ES-I3 (cell line): ENCODE data around the gene PRTN3.
A peak's percentile ranks its signal among the peaks of the same experiment; 100 is the strongest.

ENCODE experiments used
- H3K36me3 ChIP-seq: 2 replicates; pipeline ENCODE4 v1.6.1; 2013; ENCODE audit warnings: mild to moderate bottlenecking, low read length, control low read depth, moderate library complexity; ENCODE audit not compliant: insufficient read depth
- H3K4me1 ChIP-seq: 2 replicates; pipeline ENCODE4 v1.6.1; 2013; ENCODE audit warnings: mild to moderate bottlenecking, control low read depth, low read length; ENCODE audit not compliant: insufficient read depth
- H3K9ac ChIP-seq: 2 replicates; pipeline ENCODE4 v1.6.1; 2013; ENCODE audit warnings: low read depth, mild to moderate bottlenecking, low read length, moderate library complexity
- H3K9me3 ChIP-seq: 2 replicates; pipeline ENCODE4 v1.6.1; 2013; ENCODE audit warnings: mild to moderate bottlenecking, low read length, moderate library complexity; ENCODE audit not compliant: control insufficient read depth, insufficient read depth

The PRTN3 gene

DNA sequence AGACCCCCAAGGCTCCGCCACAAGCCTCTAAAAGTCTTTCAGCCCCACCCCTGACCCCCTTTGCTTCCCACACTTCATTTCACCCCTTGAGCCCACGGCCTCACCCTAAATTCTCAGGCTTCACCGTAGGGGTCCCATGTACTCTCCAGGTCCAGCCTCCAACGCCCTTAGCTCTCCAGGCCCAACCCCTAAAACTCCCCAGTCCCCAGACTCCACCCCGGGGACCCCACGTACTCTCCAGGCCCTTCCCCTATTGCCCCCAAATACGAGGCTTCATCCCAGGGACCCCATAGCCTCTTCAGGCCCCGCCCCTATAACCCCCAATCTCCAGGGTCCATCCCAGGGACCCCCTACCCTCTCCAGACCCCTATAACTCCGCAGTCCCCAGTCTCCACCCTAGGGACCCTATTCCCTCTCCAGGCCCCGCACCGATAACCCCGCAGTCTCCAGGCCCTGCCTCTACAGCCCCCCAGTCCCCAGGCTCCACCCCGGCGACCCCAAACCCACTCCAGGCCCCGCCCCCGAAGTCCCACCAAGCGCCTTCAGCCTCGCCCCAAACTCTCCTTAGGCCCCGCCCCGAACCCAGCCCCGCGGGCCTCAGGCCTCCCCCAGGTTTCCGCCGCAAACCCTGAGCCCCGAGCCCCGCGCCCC, 51.6 kb downstream of the PRTN3 start:
- Histone ChIP-seq H3K4me1 (no peaks in the 10 kb centered on the region), H3K36me3 (no peaks in the 10 kb centered on the region), H3K9me3 (no peaks in the 10 kb centered on the region), H3K9ac (peak overlapping the region; percentile 66)

DNA sequence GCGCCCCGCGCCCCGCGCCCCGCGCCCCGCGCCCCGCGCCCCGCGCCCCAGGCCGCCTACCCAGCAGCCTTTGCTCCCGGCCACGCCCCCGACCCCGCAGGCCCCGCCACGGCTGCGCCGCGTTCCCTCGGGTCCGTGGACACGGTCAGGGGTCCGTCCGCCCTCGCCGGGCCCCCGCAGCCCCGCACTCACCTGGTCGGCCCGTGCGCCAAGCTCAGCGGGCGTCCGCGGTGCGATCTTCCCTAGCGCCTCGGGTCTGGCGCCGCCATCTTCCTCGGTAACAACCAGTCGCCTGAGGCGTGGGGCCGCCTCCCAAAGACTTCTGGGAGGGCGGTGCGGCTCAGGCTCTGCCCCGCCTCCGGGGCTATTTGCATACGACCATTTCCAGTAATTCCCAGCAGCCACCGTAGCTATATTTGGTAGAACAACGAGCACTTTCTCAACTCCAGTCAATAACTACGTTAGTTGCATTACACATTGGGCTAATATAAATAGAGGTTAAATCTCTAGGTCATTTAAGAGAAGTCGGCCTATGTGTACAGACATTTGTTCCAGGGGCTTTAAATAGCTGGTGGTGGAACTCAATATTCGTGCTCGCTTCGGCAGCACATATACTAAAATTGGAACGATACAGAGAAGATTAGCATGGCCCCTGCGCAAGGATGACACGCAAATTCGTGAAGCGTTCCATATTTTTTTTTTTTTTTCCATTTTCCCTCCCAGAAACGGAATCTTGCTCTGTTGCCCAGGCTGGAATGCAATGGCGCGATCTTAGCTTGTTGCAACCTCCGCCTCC, 52.3 kb downstream of the PRTN3 start, which contains the start of the genes MED16 and RNU6-9:
TSS of gene MED16 (minus strand) at position 294 of the 796 bp plus-strand sequence. CDS start 2,056 bp downstream, outside the sequence.
TSS of gene RNU6-9 (plus strand) at position 591 of the 796 bp plus-strand sequence.
- peak within 1 kb of the TSS; percentile 84 for H3K9ac ChIP-seq
- no peaks in the 10 kb centered on the region for H3K9me3 ChIP-seq
- no peaks in the 10 kb centered on the region for H3K4me1 ChIP-seq
- no peaks in the 10 kb centered on the region for H3K36me3 ChIP-seq

GRCh38 chr19:896434-896833, 55.6 kb downstream of the PRTN3 start:
- H3K9me3 ChIP-seq, result no peaks in the 10 kb centered on the region
- H3K36me3 ChIP-seq, result no peaks in the 10 kb centered on the region
- no peak overlapping the region for H3K9ac ChIP-seq
- H3K4me1 ChIP-seq, result no peaks in the 10 kb centered on the region; the same call in 1 of the 2 replicates

- Histone ChIP-seq H3K36me3 (no peaks in the 10 kb centered on the region), H3K4me1 (no peaks in the 10 kb centered on the region; the same call in 1 of the 2 replicates), H3K9me3 (no peaks in the 10 kb centered on the region), H3K9ac (no peak overlapping the region)
These were observed 56.2 kb downstream of the PRTN3 start for GRCh38 chr19:896999-897398.

- no peak overlapping the region for H3K9ac ChIP-seq
- no peaks in the 10 kb centered on the region; the same call in 1 of the 2 replicates for H3K4me1 ChIP-seq
- H3K36me3 ChIP-seq, result no peaks in the 10 kb centered on the region
- no peaks in the 10 kb centered on the region for H3K9me3 ChIP-seq
These were observed 56.7 kb downstream of the PRTN3 start for GRCh38 chr19:897442-898039.
